Measurements from ENCODE around the gene MLLT3. TPM values are rescaled to one million over a fixed set of nuclear protein-coding genes. Genes with fewer than 3 reads are reported as not detected.

MLLT3 gene
- total RNA-seq, 4 donors from 2014 or later = 29.8 to 51.0 (median 47.1) TPM

- H3K4me3 ChIP-seq (replicated peaks in 1 of 3) = no peak overlapping the region
- TF ChIP-seq POLR2A (IDR thresholded peaks at IDR 0.05) (no peak), CTCF (IDR thresholded peaks at IDR 0.05) (no peak)
- H3K36me3 ChIP-seq = no peaks in the 10 kb centered on the region
- no peaks in the 10 kb centered on the region for H3K9me3 ChIP-seq
- intact Hi-C loops (cut with DNase I) = loop anchor here (10.0 kb wide), 1 partner anchor 51 kb away; no protein-coding TSS in a partner anchor
- 54 to 61% methylated on average over 1 of the region's 1 CpG for WGBS, 2 donors
- DNase-seq = no peak
- H3K4me1 ChIP-seq = peaks cover 67 to 73% of the 10 kb centered on the region in 2 donors
- H3K27ac ChIP-seq = no peak overlapping the region
- H3K27me3 ChIP-seq = no peaks in the 10 kb centered on the region
Observed at GRCh38 chr9:20563917-20564316, 58.4 kb downstream of the MLLT3 start.

GRCh38 chr9:20562051-20562450 lies 60.2 kb downstream of the MLLT3 start:
- intact Hi-C loops (cut with DNase I) = loop anchor here (10.0 kb wide), 1 partner anchor 53 kb away; no protein-coding TSS in a partner anchor
- Histone ChIP-seq H3K9me3 (no peaks in the 10 kb centered on the region), H3K36me3 (no peaks in the 10 kb centered on the region), H3K4me1 (peaks cover 77 to 78% of the 10 kb centered on the region in 2 donors), H3K4me3 (replicated peaks in 1 of 3) (no peak overlapping the region), H3K27me3 (no peaks in the 10 kb centered on the region), H3K27ac (peak overlapping the region in 2 of 3 donors; percentile 29 to 60)
- WGBS, 2 donors = 89 to 93% methylated on average over 2 of the region's 2 CpGs
- no peak for DNase-seq
- no peak for TF ChIP-seq CTCF (IDR thresholded peaks at IDR 0.05)
- TF ChIP-seq POLR2A (IDR thresholded peaks at IDR 0.05) = no peak

- 40 to 42% methylated on average over 3 of the region's 3 CpGs for WGBS, 2 donors
- DNase-seq = no peak
- Histone ChIP-seq H3K9me3 (no peaks in the 10 kb centered on the region), H3K4me1 (peaks cover 77 to 78% of the 10 kb centered on the region in 2 donors), H3K36me3 (no peaks in the 10 kb centered on the region), H3K27me3 (no peaks in the 10 kb centered on the region), H3K4me3 (replicated peaks in 1 of 3) (no peak overlapping the region), H3K27ac (peak overlapping the region in 2 of 3 donors; percentile 29 to 60)
- no peak for TF ChIP-seq CTCF (IDR thresholded peaks at IDR 0.05)
- TF ChIP-seq POLR2A (IDR thresholded peaks at IDR 0.05) = no peak
- intact Hi-C loops (cut with DNase I) = loop anchor here (10.0 kb wide), 1 partner anchor 53 kb away; no protein-coding TSS in a partner anchor
Observed at GRCh38 chr9:20561531-20561930, 60.8 kb downstream of the MLLT3 start.

- TF ChIP-seq CTCF (IDR thresholded peaks at IDR 0.05) (no peak), POLR2A (IDR thresholded peaks at IDR 0.05) (no peak)
- Histone ChIP-seq H3K27ac (peak overlapping the region; percentile 6 to 60 (median 47)), H3K4me3 (replicated peaks in 1 of 3) (no peak overlapping the region), H3K4me1 (peaks cover 74 to 76% of the 10 kb centered on the region in 2 donors), H3K36me3 (no peaks in the 10 kb centered on the region), H3K27me3 (no peaks in the 10 kb centered on the region), H3K9me3 (no peaks in the 10 kb centered on the region)
- intact Hi-C loops (cut with DNase I) = no loop called here
- peak in 1 of 2 donors; percentile 26 for DNase-seq
- WGBS, 2 donors = 20 to 38% methylated on average over 1 of the region's 1 CpG
Observed at GRCh38 chr9:20559231-20559890, 62.9 kb downstream of the MLLT3 start.

GRCh38 chr9:20558566-20559016 lies 63.7 kb downstream of the MLLT3 start:
- H3K9me3 ChIP-seq = no peaks in the 10 kb centered on the region
- no peaks in the 10 kb centered on the region for H3K36me3 ChIP-seq
- no peak overlapping the region for H3K4me3 ChIP-seq (replicated peaks in 1 of 3)
- 22 to 29% methylated on average over 2 of the region's 2 CpGs for WGBS, 2 donors
- peaks cover 74 to 77% of the 10 kb centered on the region in 2 donors for H3K4me1 ChIP-seq
- intact Hi-C loops (cut with DNase I) = no loop called here
- no peaks in the 10 kb centered on the region for H3K27me3 ChIP-seq
- TF ChIP-seq CTCF (IDR thresholded peaks at IDR 0.05) = no peak
- no peak for TF ChIP-seq POLR2A (IDR thresholded peaks at IDR 0.05)
- DNase-seq = no peak
- H3K27ac ChIP-seq = peak overlapping the region; percentile 6 to 60 (median 47)

All from thyroid gland (tissue), 4 donors.